Dendritic cell treated with granulocyte-macrophage colony-stimulating factor and Interleukin-4, amounts not matched to agents 40 ng/mL and 50 ng/mL, for 4 days (primary cell): ENCODE results near the gene PHF10.
A peak's percentile ranks its signal among the peaks of the same experiment; 100 is the strongest.
"Not testable (repeated sequence)": the region's sequence is repeated elsewhere in the genome, so short reads cannot be mapped to it uniquely, and the experiment has no call there.

Experiments used
- H3K27ac Mint-ChIP-seq: one replicate; pipeline ENCODE4 v1.8.0; 2022; ENCODE audit warnings: mild to moderate bottlenecking, mixed read lengths
- H3K27me3 Mint-ChIP-seq: one replicate; pipeline ENCODE4 v1.8.0; 2022; ENCODE audit warnings: mild to moderate bottlenecking, mixed read lengths
- H3K36me3 Mint-ChIP-seq: one replicate; pipeline ENCODE4 v1.8.0; 2022; ENCODE audit warnings: low read depth, mixed read lengths
- H3K4me1 Mint-ChIP-seq: one replicate; pipeline ENCODE4 v1.8.0; 2022; ENCODE audit warnings: low read depth, mixed read lengths
- H3K4me3 Mint-ChIP-seq: one replicate; pipeline ENCODE4 v1.8.0; 2022; ENCODE audit warnings: mild to moderate bottlenecking, moderate library complexity, mixed read lengths
- H3K9me3 Mint-ChIP-seq: one replicate; pipeline ENCODE4 v1.8.0; 2022; ENCODE audit warnings: mixed read lengths
- intact Hi-C: fragments of 100-400 bp; cut with micrococcal nuclease; formaldehyde crosslinking; loops from one replicate; pipeline ENCODE4 v1.15.0; 2022

PHF10 gene

GRCh38 chr6:169710009-169710408 lies 14.3 kb downstream of the PHF10 start:
- Mint-ChIP-seq H3K4me1 (peaks cover 11% of the 10 kb centered on the region), H3K36me3 (peaks cover 44% of the 10 kb centered on the region), H3K27me3 (no peaks in the 10 kb centered on the region), H3K9me3 (no peaks in the 10 kb centered on the region), H3K27ac (no peak overlapping the region), H3K4me3 (no peak overlapping the region)
- intact Hi-C loops, result no loop called here

GRCh38 chr6:169709293-169709692 lies 15.0 kb downstream of the PHF10 start:
- no peaks in the 10 kb centered on the region for H3K9me3 Mint-ChIP-seq

GRCh38 chr6:169707772-169708171 lies 16.5 kb downstream of the PHF10 start:
- H3K36me3 Mint-ChIP-seq, result peaks cover 26% of the 10 kb centered on the region
- no peaks in the 10 kb centered on the region for H3K27me3 Mint-ChIP-seq
- intact Hi-C loops, result no loop called here
- H3K4me1 Mint-ChIP-seq, result peaks cover 11% of the 10 kb centered on the region
- no peaks in the 10 kb centered on the region for H3K9me3 Mint-ChIP-seq
- H3K27ac Mint-ChIP-seq, result no peak overlapping the region
- no peak overlapping the region for H3K4me3 Mint-ChIP-seq

More at GRCh38 chr6:169709293-169709692, 15.0 kb downstream of the PHF10 start:
- no peak overlapping the region for H3K4me3 Mint-ChIP-seq
- intact Hi-C loops, result no loop called here
- no peaks in the 10 kb centered on the region for H3K27me3 Mint-ChIP-seq
- no peak overlapping the region for H3K27ac Mint-ChIP-seq
- H3K4me1 Mint-ChIP-seq, result peaks cover 11% of the 10 kb centered on the region
- peaks cover 37% of the 10 kb centered on the region for H3K36me3 Mint-ChIP-seq

GRCh38 chr6:169702840-169703246 lies 21.5 kb downstream of the PHF10 start:
- no peaks in the 10 kb centered on the region for H3K27me3 Mint-ChIP-seq
- no peaks in the 10 kb centered on the region for H3K9me3 Mint-ChIP-seq
- H3K4me1 Mint-ChIP-seq, result peaks cover 34% of the 10 kb centered on the region
- H3K36me3 Mint-ChIP-seq, result peaks cover 21% of the 10 kb centered on the region
- peak overlapping the region; percentile 87 for H3K27ac Mint-ChIP-seq
- intact Hi-C loops, result loop anchor here (1.0 to 5.0 kb wide), 6 partner anchors 20 to 852 kb away; partner anchors contain the start of genes DYNLT2, ERMARD, FAM120B and TBP
- H3K4me3 Mint-ChIP-seq, result peak overlapping the region; percentile 87

GRCh38 chr6:169701954-169702839 lies 22.1 kb downstream of the PHF10 start, which contains the start of the genes C6orf120 and WDR27:
Gene C6orf120 (plus strand): TSS chr6:169702126. CDS start chr6:169702460, 334 bp downstream.
Gene WDR27 (minus strand): TSS chr6:169702029. CDS start chr6:169689005, 13,024 bp downstream.
- Mint-ChIP-seq H3K9me3 (no peaks in the 10 kb centered on the region), H3K4me3 (peak within 1 kb of the TSS; percentile 87)

GRCh38 chr6:169701311-169701953 lies 22.9 kb downstream of the PHF10 start:
- H3K27me3 Mint-ChIP-seq, result no peaks in the 10 kb centered on the region
- H3K4me3 Mint-ChIP-seq, result peak overlapping the region; percentile 87
- peaks cover 19% of the 10 kb centered on the region for H3K36me3 Mint-ChIP-seq
- intact Hi-C loops, result loop anchor here (5.0 kb wide), 3 partner anchors 49 to 606 kb away; partner anchors contain the start of gene FAM120B
- peaks cover 31% of the 10 kb centered on the region for H3K4me1 Mint-ChIP-seq
- H3K9me3 Mint-ChIP-seq, result peaks cover 2% of the 10 kb centered on the region
- H3K27ac Mint-ChIP-seq, result peak overlapping the region; percentile 87

More at GRCh38 chr6:169701954-169702839, 22.1 kb downstream of the PHF10 start, which contains the start of the genes C6orf120 and WDR27:
- H3K4me1 Mint-ChIP-seq, result peaks cover 34% of the 10 kb centered on the region
- H3K27me3 Mint-ChIP-seq, result no peaks in the 10 kb centered on the region
- H3K36me3 Mint-ChIP-seq, result peaks cover 21% of the 10 kb centered on the region
- intact Hi-C loops, result loop anchor here (1.0 to 5.0 kb wide), 6 partner anchors 21 to 853 kb away; partner anchors contain the start of genes DYNLT2, ERMARD, FAM120B and TBP
- H3K27ac Mint-ChIP-seq, result peak within 1 kb of the TSS; percentile 87

GRCh38 chr6:169700296-169700695 lies 24.0 kb downstream of the PHF10 start:
- peak overlapping the region; percentile 18 for H3K27ac Mint-ChIP-seq
- peaks cover 13% of the 10 kb centered on the region for H3K9me3 Mint-ChIP-seq
- no peak overlapping the region for H3K4me3 Mint-ChIP-seq
- intact Hi-C loops, result loop anchor here (5.0 kb wide), 3 partner anchors 48 to 607 kb away; partner anchors contain the start of gene FAM120B
- peaks cover 15% of the 10 kb centered on the region for H3K36me3 Mint-ChIP-seq
- H3K4me1 Mint-ChIP-seq, result peaks cover 22% of the 10 kb centered on the region
- H3K27me3 Mint-ChIP-seq, result no peaks in the 10 kb centered on the region

- H3K36me3 Mint-ChIP-seq, H3K27ac Mint-ChIP-seq, H3K4me3 Mint-ChIP-seq, intact Hi-C loops, H3K27me3 Mint-ChIP-seq: not testable (repeated sequence)
- Mint-ChIP-seq H3K9me3 (peaks cover 31% of the 10 kb centered on the region), H3K4me1 (peaks cover 22% of the 10 kb centered on the region)
Observed at GRCh38 chr6:169697115-169697514, 27.2 kb downstream of the PHF10 start.

- intact Hi-C loops, result no loop called here
- no peaks in the 10 kb centered on the region for H3K27me3 Mint-ChIP-seq
- no peaks in the 10 kb centered on the region for H3K36me3 Mint-ChIP-seq
- no peak overlapping the region for H3K27ac Mint-ChIP-seq
- peaks cover 12% of the 10 kb centered on the region for H3K4me1 Mint-ChIP-seq
- no peak overlapping the region for H3K4me3 Mint-ChIP-seq
- H3K9me3 Mint-ChIP-seq, result peaks cover 38% of the 10 kb centered on the region
Observed at GRCh38 chr6:169695131-169695530, 29.2 kb downstream of the PHF10 start.

GRCh38 chr6:169692516-169692915 lies 31.8 kb downstream of the PHF10 start:
- Mint-ChIP-seq H3K27me3 (no peaks in the 10 kb centered on the region), H3K9me3 (peaks cover 42% of the 10 kb centered on the region), H3K27ac (no peak overlapping the region), H3K4me3 (no peak overlapping the region), H3K36me3 (peaks cover 9% of the 10 kb centered on the region), H3K4me1 (no peaks in the 10 kb centered on the region)
- intact Hi-C loops, result no loop called here

GRCh38 chr6:169691260-169691659 lies 33.0 kb downstream of the PHF10 start:
- intact Hi-C loops, result no loop called here
- peaks cover 48% of the 10 kb centered on the region for H3K9me3 Mint-ChIP-seq
- H3K4me3 Mint-ChIP-seq, result no peak overlapping the region
- H3K36me3 Mint-ChIP-seq, result peaks cover 18% of the 10 kb centered on the region
- no peak overlapping the region for H3K27ac Mint-ChIP-seq
- no peaks in the 10 kb centered on the region for H3K27me3 Mint-ChIP-seq
- no peaks in the 10 kb centered on the region for H3K4me1 Mint-ChIP-seq

- intact Hi-C loops, result no loop called here
- Mint-ChIP-seq H3K27me3 (no peaks in the 10 kb centered on the region), H3K4me1 (no peaks in the 10 kb centered on the region), H3K36me3 (peaks cover 34% of the 10 kb centered on the region), H3K27ac (no peak overlapping the region), H3K9me3 (peaks cover 56% of the 10 kb centered on the region), H3K4me3 (no peak overlapping the region)
Observed at GRCh38 chr6:169689287-169689686, 35.0 kb downstream of the PHF10 start.

- Mint-ChIP-seq H3K4me1 (no peaks in the 10 kb centered on the region), H3K36me3 (peaks cover 46% of the 10 kb centered on the region), H3K27ac (no peak overlapping the region), H3K27me3 (no peaks in the 10 kb centered on the region), H3K4me3 (no peak overlapping the region), H3K9me3 (peaks cover 59% of the 10 kb centered on the region)
- intact Hi-C loops, result no loop called here
Observed at GRCh38 chr6:169685860-169686259, 38.4 kb downstream of the PHF10 start.

- Mint-ChIP-seq H3K27ac (no peak overlapping the region), H3K27me3 (no peaks in the 10 kb centered on the region), H3K4me1 (no peaks in the 10 kb centered on the region), H3K36me3 (peaks cover 59% of the 10 kb centered on the region), H3K9me3 (peaks cover 59% of the 10 kb centered on the region), H3K4me3 (no peak overlapping the region)
- intact Hi-C loops, result no loop called here
Observed at GRCh38 chr6:169684056-169684455, 40.2 kb downstream of the PHF10 start.
